ENCODE data around the gene PIM3. TPM values are rescaled to one million over a fixed set of nuclear protein-coding genes. Genes with fewer than 3 reads are reported as not detected.

The PIM3 gene
- total and polyA plus RNA-seq, 4 donors: 14.5 to 44.0 (median 28.1) TPM

- H3K27ac ChIP-seq (ENCODE audit: low read depth in 1 of 2, low read length in 2 of 2): no peak overlapping the region
- TF ChIP-seq TAF1 (conservative IDR thresholded peaks at IDR 0.05) (no peak), REST (IDR thresholded peaks at IDR 0.05) (no peak), GABPA (IDR thresholded peaks at IDR 0.05 in 1 of 2, conservative IDR thresholded peaks at IDR 0.05 in 1 of 2) (no peak), ZBTB33 (IDR thresholded peaks at IDR 0.05) (no peak), YY1 (IDR thresholded peaks at IDR 0.05) (no peak), RAD21 (IDR thresholded peaks at IDR 0.05) (no peak), ATF3 (IDR thresholded peaks at IDR 0.05) (no peak)
- H3K9me3 ChIP-seq (ENCODE audit: control insufficient read depth in 4 of 4, low read length in 3 of 4): no peaks in the 10 kb centered on the region
- WGBS: 90% methylated on average over 19 of the region's 19 CpGs
- H3K36me3 ChIP-seq (ENCODE audit: control insufficient read depth in 4 of 4, insufficient read depth in 3 of 4, low read depth in 1 of 4, low read length in 3 of 4): no peaks in the 10 kb centered on the region
- no peak overlapping the region for H3K4me3 ChIP-seq (ENCODE audit: low read depth in 1 of 3, low read length in 3 of 3)
- H3K9ac ChIP-seq (ENCODE audit: low read depth in 1 of 2, low read length in 2 of 2): no peak overlapping the region
- no peak for DNase-seq (ENCODE audit: low spot score)
- H3K27me3 ChIP-seq (ENCODE audit: control insufficient read depth in 4 of 4, insufficient read depth in 4 of 4, low read length in 3 of 4): no peaks in the 10 kb centered on the region
- H3K4me1 ChIP-seq (ENCODE audit: control insufficient read depth in 4 of 4, insufficient read depth in 4 of 4, low read length in 3 of 4): peaks cover 0 to 6% (median 3%) of the 10 kb centered on the region in 4 donors
Observed at GRCh38 chr22:49996518-49997250, 36.1 kb downstream of the PIM3 start.

- no peak overlapping the region for H3K4me3 ChIP-seq (ENCODE audit: low read depth in 1 of 3, low read length in 3 of 3)
- no peak overlapping the region for H3K27ac ChIP-seq (ENCODE audit: low read depth in 1 of 2, low read length in 2 of 2)
- H3K27me3 ChIP-seq (ENCODE audit: control insufficient read depth in 4 of 4, insufficient read depth in 4 of 4, low read length in 3 of 4): no peaks in the 10 kb centered on the region
- WGBS: 84% methylated on average over 12 of the region's 12 CpGs
- TF ChIP-seq GABPA (IDR thresholded peaks at IDR 0.05 in 1 of 2, conservative IDR thresholded peaks at IDR 0.05 in 1 of 2) (no peak), SP1 (IDR thresholded peaks at IDR 0.05) (no peak), YY1 (IDR thresholded peaks at IDR 0.05) (no peak), TAF1 (conservative IDR thresholded peaks at IDR 0.05) (no peak)
- no peaks in the 10 kb centered on the region for H3K36me3 ChIP-seq (ENCODE audit: control insufficient read depth in 4 of 4, insufficient read depth in 3 of 4, low read depth in 1 of 4, low read length in 3 of 4)
- DNase-seq (ENCODE audit: low spot score): no peak
- peaks cover 0 to 6% (median 3%) of the 10 kb centered on the region in 4 donors for H3K4me1 ChIP-seq (ENCODE audit: control insufficient read depth in 4 of 4, insufficient read depth in 4 of 4, low read length in 3 of 4)
- no peaks in the 10 kb centered on the region for H3K9me3 ChIP-seq (ENCODE audit: control insufficient read depth in 4 of 4, low read length in 3 of 4)
- no peak overlapping the region for H3K9ac ChIP-seq (ENCODE audit: low read depth in 1 of 2, low read length in 2 of 2)
Observed at GRCh38 chr22:49997251-49997599, 36.7 kb downstream of the PIM3 start.

- Histone ChIP-seq H3K27ac (ENCODE audit: low read depth in 1 of 2, low read length in 2 of 2) (no peak overlapping the region), H3K36me3 (ENCODE audit: control insufficient read depth in 4 of 4, insufficient read depth in 3 of 4, low read depth in 1 of 4, low read length in 3 of 4) (no peaks in the 10 kb centered on the region), H3K9ac (ENCODE audit: low read depth in 1 of 2, low read length in 2 of 2) (no peak overlapping the region), H3K27me3 (ENCODE audit: control insufficient read depth in 4 of 4, insufficient read depth in 4 of 4, low read length in 3 of 4) (no peaks in the 10 kb centered on the region), H3K4me1 (ENCODE audit: control insufficient read depth in 4 of 4, insufficient read depth in 4 of 4, low read length in 3 of 4) (peaks cover 0 to 6% (median 2%) of the 10 kb centered on the region in 4 donors), H3K4me3 (ENCODE audit: low read depth in 1 of 3, low read length in 3 of 3) (no peak overlapping the region), H3K9me3 (ENCODE audit: control insufficient read depth in 4 of 4, low read length in 3 of 4) (no peaks in the 10 kb centered on the region)
- 96% methylated on average over 21 of the region's 21 CpGs for WGBS
- no peak for DNase-seq (ENCODE audit: low spot score)
- no peak for TF ChIP-seq MAX (IDR thresholded peaks at IDR 0.05)
- TF ChIP-seq TAF1 (conservative IDR thresholded peaks at IDR 0.05): no peak
- no peak for TF ChIP-seq ZBTB33 (IDR thresholded peaks at IDR 0.05)
- no peak for TF ChIP-seq FOXA1 (IDR thresholded peaks at IDR 0.05)
- no peak for TF ChIP-seq EGR1 (IDR thresholded peaks at IDR 0.05; ENCODE audit: low read depth in 2 of 2)
- TF ChIP-seq CTCF (IDR thresholded peaks at IDR 0.05; ENCODE audit: low read depth, low read length, missing input control): no peak
- no peak for TF ChIP-seq SP1 (IDR thresholded peaks at IDR 0.05)
- TF ChIP-seq HNF4A (conservative IDR thresholded peaks at IDR 0.05): no peak
- TF ChIP-seq RAD21 (IDR thresholded peaks at IDR 0.05): no peak
- TF ChIP-seq RXRA (IDR thresholded peaks at IDR 0.05): no peak
Observed at GRCh38 chr22:49997932-49998717, 37.6 kb downstream of the PIM3 start.
